Uterus (tissue), 4 donors: ENCODE results near the gene ALDH1A3. TPM values are rescaled to one million over a fixed set of nuclear protein-coding genes. Genes with fewer than 3 reads are reported as not detected.

ENCODE experiments used
- DNase-seq, 2 donors: peaks; one replicate each; pipeline ENCODE4 v3.0.0-alpha.2; 2019 to 2020
- H3K27ac ChIP-seq, 2 donors: fragments of 200-600 bp; sonication (generic); 1 replicate in 1 of 2; 2 replicates in 1 of 2; pipeline ENCODE4 v1.5.1; 2016 to 2018
- H3K27me3 ChIP-seq, 2 donors: fragments of 200-600 bp; sonication (generic); one replicate each; pipeline ENCODE4 v1.5.1; 2018 to 2019; ENCODE audit warnings: control low read depth in 1 of 2
- H3K36me3 ChIP-seq, 2 donors: fragments of 200-600 bp; sonication (generic); one replicate each; pipeline ENCODE4 v1.5.1; 2019; ENCODE audit warnings: control low read depth in 1 of 2
- H3K4me1 ChIP-seq, 2 donors: fragments of 200-600 bp; sonication (generic); one replicate each; pipeline ENCODE4 v1.5.1; 2018 to 2019; ENCODE audit warnings: control low read depth in 1 of 2
- H3K4me3 ChIP-seq, 2 donors: fragments of 200-600 bp; sonication (generic); 1 replicate in 1 of 2; 2 replicates in 1 of 2; pipeline ENCODE4 v1.5.1; 2018 to 2019; ENCODE audit warnings: mild to moderate bottlenecking in 1 of 2
- H3K9me3 ChIP-seq, 2 donors: fragments of 200-600 bp; sonication (generic); one replicate each; pipeline ENCODE4 v1.5.1; 2019; ENCODE audit warnings: control low read depth in 1 of 2
- CTCF ChIP-seq, 4 experiments: fragments of 200-600 bp in 2 of 4; fragments of 450-650 bp in 2 of 4; sonication (generic) in 2 of 4; IDR thresholded peaks; one replicate each; pipeline ENCODE4 v1.5.1; 2016 to 2019; ENCODE audit warnings: antibody characterized with exemption in 4 of 4, mild to moderate bottlenecking in 2 of 4, moderate library complexity in 1 of 4
- POLR2A ChIP-seq, 2 donors: fragments of 450-650 bp; IDR thresholded peaks; one replicate each; pipeline ENCODE4 v1.6.1; 2016; ENCODE audit warnings: antibody characterized with exemption in 2 of 2, mild to moderate bottlenecking in 1 of 2, moderate library complexity in 1 of 2
- intact Hi-C: fragments of 100-400 bp; cut with DNase I; formaldehyde crosslinking; loops from one replicate; pipeline ENCODE4 v1.15.1; 2023; ENCODE audit warnings: low total_unique reads
- total RNA-seq, 4 donors: library from RNA; depleted of rRNA in 3 of 4; stranded (reverse); fragments of >200 nt in 3 of 4; gene quantifications; one replicate each; pipeline versions ENCODE4 v1.1.0 to v1.2.4, GENCODE V29; 2014 to 2023
- donor health status: DM: yes; HTN: yes; CAD: no.

Gene ALDH1A3
- total RNA-seq, 4 donors from 2014 or later = 15.6 to 55.2 (median 26.4) TPM

- no peaks in the 10 kb centered on the region for H3K9me3 ChIP-seq
- no peak for TF ChIP-seq POLR2A (IDR thresholded peaks at IDR 0.05)
- no peak for TF ChIP-seq CTCF (IDR thresholded peaks at IDR 0.05)
- no peak overlapping the region for H3K4me3 ChIP-seq
- no peak for DNase-seq
- intact Hi-C loops = no loop called here
- no peaks in the 10 kb centered on the region for H3K27me3 ChIP-seq
- no peaks in the 10 kb centered on the region for H3K36me3 ChIP-seq
- no peaks in the 10 kb centered on the region for H3K4me1 ChIP-seq
- no peak overlapping the region for H3K27ac ChIP-seq
Measured at GRCh38 chr15:100852630-100853029, 27.0 kb upstream of the ALDH1A3 start.

GRCh38 chr15:100853676-100854440 is 25.8 kb upstream of the ALDH1A3 start:
- peak in 1 of 2 donors; percentile 6 for DNase-seq
- intact Hi-C loops = no loop called here
- Histone ChIP-seq H3K27me3 (no peaks in the 10 kb centered on the region), H3K9me3 (no peaks in the 10 kb centered on the region), H3K4me3 (no peak overlapping the region), H3K27ac (no peak overlapping the region), H3K4me1 (no peaks in the 10 kb centered on the region), H3K36me3 (no peaks in the 10 kb centered on the region)
- no peak for TF ChIP-seq CTCF (IDR thresholded peaks at IDR 0.05)

DNA sequence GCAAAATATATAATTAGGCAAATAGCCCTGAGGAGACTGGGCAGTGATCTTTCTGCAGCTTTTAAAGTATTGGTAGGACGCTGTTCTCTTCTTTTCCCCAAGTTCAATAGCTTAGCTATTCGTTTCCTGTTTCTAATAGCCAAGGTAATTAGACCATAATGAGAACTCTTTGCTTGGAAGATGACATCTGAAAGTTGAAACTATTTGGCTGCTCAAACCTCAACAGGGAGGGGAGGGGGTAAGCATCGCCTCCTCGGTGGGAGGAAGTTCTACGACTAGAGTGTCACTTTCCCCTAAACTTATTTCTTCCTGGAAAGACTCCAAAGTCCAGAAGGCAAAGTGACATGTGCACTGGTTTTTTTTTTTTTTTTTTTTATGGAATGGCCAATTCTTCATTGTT is 22.8 kb upstream of the ALDH1A3 start:
- Histone ChIP-seq H3K27ac (no peak overlapping the region), H3K4me1 (no peaks in the 10 kb centered on the region), H3K36me3 (no peaks in the 10 kb centered on the region), H3K9me3 (no peaks in the 10 kb centered on the region), H3K27me3 (no peaks in the 10 kb centered on the region), H3K4me3 (no peak overlapping the region)
- intact Hi-C loops = no loop called here
- TF ChIP-seq CTCF (IDR thresholded peaks at IDR 0.05) = no peak
- TF ChIP-seq POLR2A (IDR thresholded peaks at IDR 0.05) = no peak
- no peak for DNase-seq

- Histone ChIP-seq H3K27me3 (no peaks in the 10 kb centered on the region), H3K4me1 (no peaks in the 10 kb centered on the region), H3K27ac (no peak overlapping the region), H3K9me3 (no peaks in the 10 kb centered on the region), H3K36me3 (no peaks in the 10 kb centered on the region), H3K4me3 (no peak overlapping the region)
- TF ChIP-seq POLR2A (IDR thresholded peaks at IDR 0.05) = no peak
- no peak for TF ChIP-seq CTCF (IDR thresholded peaks at IDR 0.05)
- DNase-seq = peak in 1 of 2 donors; percentile 1
- intact Hi-C loops = no loop called here
Measured at GRCh38 chr15:100858294-100858693, 21.3 kb upstream of the ALDH1A3 start.

- peak in 1 of 2 donors; percentile 4 for DNase-seq
Measured at GRCh38 chr15:100859970-100860828, 19.4 kb upstream of the ALDH1A3 start.

More at GRCh38 chr15:100859970-100860828, 19.4 kb upstream of the ALDH1A3 start:
- no peaks in the 10 kb centered on the region for H3K27me3 ChIP-seq
- TF ChIP-seq CTCF (IDR thresholded peaks at IDR 0.05) (no peak), POLR2A (IDR thresholded peaks at IDR 0.05) (no peak)
- H3K27ac ChIP-seq = no peak overlapping the region
- intact Hi-C loops = no loop called here
- H3K9me3 ChIP-seq = no peaks in the 10 kb centered on the region
- H3K36me3 ChIP-seq = no peaks in the 10 kb centered on the region
- no peak overlapping the region for H3K4me3 ChIP-seq
- no peaks in the 10 kb centered on the region for H3K4me1 ChIP-seq
